Psoas muscle (tissue), 8 donors: ENCODE data around the gene EYS. TPM values are rescaled to one million over a fixed set of nuclear protein-coding genes. Genes with fewer than 3 reads are reported as not detected.

Source experiments
- ATAC-seq, 4 donors: fragments of 200-7000 bp; cut with Tn5 transposase; one replicate each; pipeline ENCODE4 v1.9.1; 2020; ENCODE audit warnings: moderate library complexity in 3 of 4, mild to moderate bottlenecking in 2 of 4
- DNase-seq, 2 donors: peaks; one replicate each; pipeline ENCODE4 v3.0.0-alpha.2; 2020
- H3K27ac ChIP-seq: fragments of 200-600 bp; one replicate; pipeline ENCODE4 v1.8.0; 2022
- H3K27me3 ChIP-seq, 3 donors: fragments of 200-600 bp in 1 of 3; one replicate each; pipeline versions ENCODE4 v1.6.1 to v1.8.0; 2013 to 2022; ENCODE audit warnings: low read length in 2 of 3, mild to moderate bottlenecking in 2 of 3, moderate library complexity in 1 of 3; ENCODE audit not compliant: insufficient read depth in 3 of 3
- H3K36me3 ChIP-seq, 2 donors: fragments of 200-600 bp in 1 of 2; one replicate each; pipeline versions ENCODE4 v1.6.1 to v1.8.0; 2013 to 2022; ENCODE audit warnings: low read depth in 1 of 2, mild to moderate bottlenecking in 1 of 2, moderate library complexity in 1 of 2; ENCODE audit not compliant: insufficient read depth in 1 of 2
- H3K4me1 ChIP-seq: fragments of 200-600 bp; one replicate; pipeline ENCODE4 v1.8.0; 2022
- H3K4me3 ChIP-seq: fragments of 200-600 bp; one replicate; pipeline ENCODE4 v1.8.0; 2022; ENCODE audit warnings: mild to moderate bottlenecking
- H3K9me3 ChIP-seq: fragments of 200-600 bp; one replicate; pipeline ENCODE4 v1.8.0; 2022
- WGBS, 3 donors: extraction: QIAGEN DNeasy Blood & Tissue Kit; methylation state at CpG; one replicate each; pipeline versions ENCODE4 v1.1.6 to v1.1.7; 2013; 5-methylcytosine and 5-hydroxymethylcytosine counted together
- intact Hi-C, 2 donors: fragments of 100-400 bp; cut with DNase I; formaldehyde crosslinking; loops; one replicate each; pipeline versions ENCODE4 v1.11.0 to v1.14.2; 2022
- polyA plus RNA-seq, 3 donors: library from polyadenylated mRNA; stranded (reverse); fragments of 200-250 nt; gene quantifications; one replicate each; pipeline ENCODE4 v1.2.3, GENCODE V29; 2013
- total RNA-seq, 4 donors: library from RNA; stranded (reverse); fragmentation: NEBNext Ultra II Directional in 2 of 4; extraction: Animal tissue kit (Norgen Biotek cat#: 25700) in 2 of 4; gene quantifications; one replicate each; pipeline versions ENCODE4 v1.2.1 to v1.2.4, GENCODE V29; 2021 to 2023
- TF ChIP-seq, protein P1 (sequence below): fragments of 200-600 bp; IDR thresholded peaks from one replicate; pipeline ENCODE4 v1.8.0; 2022; ENCODE audit warnings: antibody characterized with exemption
- donor health status: healthy with polysubstance abuse.
- donor health status: DM: no; HTN: no; CAD: no; lungs with moderate emphysema.
- donor health status: Bipolar disorder and iron deficiency.
- donor health status: healthy.
- donor health status: DM: yes; HTN: yes; CAD: no.
- donor health status: DM: no; HTN: no; CAD: no.
- donor health status: DM: no; HTN: no; CAD: no.
- donor health status: DM: yes; HTN: yes; CAD: no.

The EYS gene
- total and polyA plus RNA-seq, 7 donors = under 0.01 TPM; not detected in 6

DNA sequence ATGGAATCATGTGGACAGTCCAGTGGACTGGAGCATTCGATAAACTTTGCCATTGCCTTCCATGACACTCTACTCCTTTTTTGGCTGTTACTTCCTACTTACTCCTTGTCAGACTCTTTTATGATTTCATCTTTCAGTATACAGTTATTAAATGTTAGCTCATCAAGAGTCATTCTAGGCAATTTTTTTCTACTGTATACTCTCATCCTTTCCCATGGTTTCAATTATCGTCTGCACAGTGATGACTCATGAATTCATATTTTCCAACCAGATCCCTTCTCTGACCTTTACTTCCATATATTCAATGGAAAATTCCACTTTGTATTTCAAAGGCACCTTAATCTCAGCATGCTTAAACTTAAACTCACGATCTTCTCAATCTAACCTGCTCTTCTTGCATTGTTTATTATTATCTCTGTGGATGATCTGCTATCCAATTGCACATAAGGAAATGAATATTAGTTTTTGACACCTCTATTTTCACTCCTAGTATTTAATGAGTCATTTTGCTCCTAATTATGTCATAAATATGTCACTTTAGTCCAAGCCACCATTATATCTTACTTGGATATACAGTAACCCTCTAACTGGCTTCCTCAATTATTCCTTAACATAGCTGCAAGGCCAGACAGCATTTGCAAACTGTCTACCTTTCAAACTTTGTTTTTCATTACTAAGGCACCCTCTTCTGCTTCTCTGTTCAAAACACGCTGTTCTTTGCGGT, 1643.9 kb downstream of the EYS start:
- Histone ChIP-seq H3K4me3 (no peak overlapping the region), H3K36me3 (no peaks in the 10 kb centered on the region), H3K27ac (no peak overlapping the region), H3K4me1 (no peaks in the 10 kb centered on the region), H3K27me3 (no peaks in the 10 kb centered on the region), H3K9me3 (no peaks in the 10 kb centered on the region)
- no peak for ATAC-seq
- intact Hi-C loops = no loop called here
- DNase-seq = no peak
- WGBS, 3 donors = 81% methylated on average over 5 of the region's 5 CpGs
- TF ChIP-seq, protein P1, sequence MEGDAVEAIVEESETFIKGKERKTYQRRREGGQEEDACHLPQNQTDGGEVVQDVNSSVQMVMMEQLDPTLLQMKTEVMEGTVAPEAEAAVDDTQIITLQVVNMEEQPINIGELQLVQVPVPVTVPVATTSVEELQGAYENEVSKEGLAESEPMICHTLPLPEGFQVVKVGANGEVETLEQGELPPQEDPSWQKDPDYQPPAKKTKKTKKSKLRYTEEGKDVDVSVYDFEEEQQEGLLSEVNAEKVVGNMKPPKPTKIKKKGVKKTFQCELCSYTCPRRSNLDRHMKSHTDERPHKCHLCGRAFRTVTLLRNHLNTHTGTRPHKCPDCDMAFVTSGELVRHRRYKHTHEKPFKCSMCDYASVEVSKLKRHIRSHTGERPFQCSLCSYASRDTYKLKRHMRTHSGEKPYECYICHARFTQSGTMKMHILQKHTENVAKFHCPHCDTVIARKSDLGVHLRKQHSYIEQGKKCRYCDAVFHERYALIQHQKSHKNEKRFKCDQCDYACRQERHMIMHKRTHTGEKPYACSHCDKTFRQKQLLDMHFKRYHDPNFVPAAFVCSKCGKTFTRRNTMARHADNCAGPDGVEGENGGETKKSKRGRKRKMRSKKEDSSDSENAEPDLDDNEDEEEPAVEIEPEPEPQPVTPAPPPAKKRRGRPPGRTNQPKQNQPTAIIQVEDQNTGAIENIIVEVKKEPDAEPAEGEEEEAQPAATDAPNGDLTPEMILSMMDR = no peak

DNA sequence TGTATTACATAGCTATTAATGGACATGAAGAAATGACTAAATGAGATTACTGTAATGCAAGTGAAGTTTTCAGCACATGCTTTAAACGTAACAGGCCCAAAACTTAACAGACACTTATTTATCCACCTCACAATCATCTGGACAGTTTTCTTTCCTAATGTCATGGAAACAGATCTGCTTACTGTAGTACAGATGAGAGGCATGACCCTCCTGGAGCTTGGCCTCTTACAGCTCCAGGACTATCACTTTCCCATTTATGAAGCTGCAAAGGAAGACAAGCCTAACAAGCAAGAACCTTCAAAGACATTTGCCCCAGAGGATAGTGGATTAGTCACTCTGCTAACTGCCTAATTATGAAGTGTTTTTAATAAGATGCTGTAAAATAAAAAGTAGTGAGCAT, 1652.2 kb downstream of the EYS start:
- no peak for DNase-seq
- ATAC-seq = no peak
- intact Hi-C loops = no loop called here
- no peaks in the 10 kb centered on the region for H3K9me3 ChIP-seq
- TF ChIP-seq, protein P1 = no peak
- no peaks in the 10 kb centered on the region for H3K4me1 ChIP-seq
- no peaks in the 10 kb centered on the region for H3K27me3 ChIP-seq
- no peaks in the 10 kb centered on the region for H3K36me3 ChIP-seq
- no peak overlapping the region for H3K4me3 ChIP-seq
- 73 to 76% (median 74%) methylated on average over 1 of the region's 1 CpG for WGBS, 3 donors
- no peak overlapping the region for H3K27ac ChIP-seq

DNA sequence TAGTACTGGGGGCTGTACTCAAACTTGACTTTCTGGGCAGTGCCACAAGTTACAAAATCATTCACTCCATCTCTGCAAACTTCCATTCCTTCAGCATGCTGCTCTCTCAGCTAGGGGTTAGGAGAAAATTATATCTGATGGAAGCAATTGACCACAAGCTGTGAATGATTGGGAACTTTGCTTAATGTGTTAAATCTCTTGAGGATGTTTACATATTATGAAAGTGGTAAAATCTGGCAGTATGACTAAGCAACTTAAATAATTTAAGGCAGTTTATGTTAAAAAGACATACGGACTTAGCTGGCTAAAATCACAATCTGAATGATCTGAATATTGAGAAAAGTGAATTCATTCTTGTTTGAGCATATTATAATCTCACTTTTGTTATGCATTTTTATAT, 1656.4 kb downstream of the EYS start:
- ATAC-seq (no peak), DNase-seq (no peak)
- H3K36me3 ChIP-seq = no peaks in the 10 kb centered on the region
- intact Hi-C loops = no loop called here
- H3K27me3 ChIP-seq = no peaks in the 10 kb centered on the region
- WGBS, 3 donors = 58 to 65% (median 58%) methylated on average over 1 of the region's 1 CpG
- H3K4me1 ChIP-seq = no peaks in the 10 kb centered on the region
- no peak overlapping the region for H3K27ac ChIP-seq
- TF ChIP-seq, protein P1 = no peak
- no peak overlapping the region for H3K4me3 ChIP-seq
- no peaks in the 10 kb centered on the region for H3K9me3 ChIP-seq

DNA sequence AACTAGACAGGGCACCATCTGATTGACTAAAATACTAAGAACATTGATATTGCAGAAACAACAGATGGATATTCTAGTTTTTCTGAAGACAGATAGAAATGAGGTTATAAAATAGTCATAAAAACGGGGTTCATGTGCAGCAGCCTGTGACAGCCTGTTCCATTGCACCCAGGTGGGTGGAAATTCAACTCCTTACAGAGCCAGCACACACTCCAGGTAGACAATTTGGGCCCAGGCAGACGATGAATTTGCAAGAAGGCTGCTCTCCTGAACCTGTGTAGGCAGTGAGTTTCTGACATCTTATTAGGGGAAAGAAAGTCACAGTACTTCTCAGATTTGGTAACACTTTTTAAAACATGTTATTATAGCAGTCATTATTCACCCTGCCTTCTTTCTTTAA, 1657.3 kb downstream of the EYS start:
- 39 to 41% (median 40%) methylated on average over 2 of the region's 2 CpGs for WGBS, 3 donors
- intact Hi-C loops = no loop called here
- Histone ChIP-seq H3K36me3 (no peaks in the 10 kb centered on the region), H3K4me1 (no peaks in the 10 kb centered on the region), H3K27me3 (no peaks in the 10 kb centered on the region), H3K9me3 (no peaks in the 10 kb centered on the region), H3K27ac (no peak overlapping the region), H3K4me3 (no peak overlapping the region)
- ATAC-seq (no peak), DNase-seq (no peak)
- TF ChIP-seq, protein P1 = no peak

DNA sequence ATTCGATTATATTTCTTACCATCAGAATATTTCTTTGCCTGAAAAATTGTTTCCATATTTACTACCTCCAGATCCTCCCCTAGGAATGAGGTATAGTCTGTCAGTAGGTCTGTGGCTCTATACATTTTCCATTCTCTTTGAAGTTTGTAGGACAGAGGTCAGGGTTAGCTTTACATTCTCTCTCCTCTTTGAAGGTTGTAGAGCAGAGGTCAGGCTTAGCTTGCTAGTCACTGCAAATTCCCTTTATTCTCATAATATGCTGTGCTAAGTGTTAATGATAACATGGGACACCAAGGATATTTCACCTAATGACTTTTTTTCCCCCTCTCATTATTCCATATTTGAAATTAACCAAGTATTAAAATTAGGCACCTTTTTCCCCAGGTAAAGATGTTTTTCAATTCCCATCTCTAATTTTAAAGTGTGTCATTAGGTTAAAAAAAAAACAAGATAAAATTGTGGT, 1660.2 kb downstream of the EYS start:
- no peaks in the 10 kb centered on the region for H3K4me1 ChIP-seq
- H3K27ac ChIP-seq = no peak overlapping the region
- no peaks in the 10 kb centered on the region for H3K9me3 ChIP-seq
- WGBS, 3 donors = 20 to 38% (median 33%) methylated on average over 1 of the region's 1 CpG
- intact Hi-C loops = no loop called here
- DNase-seq (no peak), ATAC-seq (no peak)
- no peak overlapping the region for H3K4me3 ChIP-seq
- TF ChIP-seq, protein P1 = no peak
- no peaks in the 10 kb centered on the region for H3K27me3 ChIP-seq
- H3K36me3 ChIP-seq = no peaks in the 10 kb centered on the region
